Activated CD8-positive, alpha-beta T cell treated with anti-CD3 and anti-CD28 coated beads for 36 hours (primary cell): ENCODE data around the gene SLC22A2. TPM values are rescaled to one million over a fixed set of nuclear protein-coding genes. Genes with fewer than 3 reads are reported as not detected.

Experiments used
- ATAC-seq: fragments of 200-7000 bp; cut with Tn5 transposase; one replicate; pipeline ENCODE4 v1.10.0; 2021; ENCODE audit warnings: mild to moderate bottlenecking, moderate library complexity
- CTCF ChIA-PET: fragments of 350-600 bp; sonication (Branson Sonifier 250); formaldehyde crosslinking; loops from one replicate; lab custom pipeline; 2021; ENCODE audit warnings: antibody characterized with exemption; lab: Charles Lee
- POLR2A ChIA-PET: fragments of 350-600 bp; sonication (Branson Sonifier 250); formaldehyde crosslinking; loops from one replicate; lab custom pipeline; 2021; ENCODE audit warnings: antibody characterized with exemption; lab: Charles Lee
- DNase-seq: peaks from one replicate; pipeline ENCODE4 v3.0.0-alpha.2; 2020
- H3K27ac Mint-ChIP-seq: one replicate; pipeline ENCODE4 v1.8.0; 2021; ENCODE audit warnings: mild to moderate bottlenecking, mixed read lengths
- H3K27me3 Mint-ChIP-seq: one replicate; pipeline ENCODE4 v1.8.0; 2021; ENCODE audit warnings: mixed read lengths
- H3K36me3 Mint-ChIP-seq: one replicate; pipeline ENCODE4 v1.8.0; 2021; ENCODE audit warnings: low read depth, mixed read lengths
- H3K4me1 Mint-ChIP-seq: one replicate; pipeline ENCODE4 v1.8.0; 2021; ENCODE audit warnings: low read depth, mixed read lengths
- H3K4me3 Mint-ChIP-seq: one replicate; pipeline ENCODE4 v1.8.0; 2021; ENCODE audit warnings: mild to moderate bottlenecking, moderate library complexity, mixed read lengths
- H3K9me3 Mint-ChIP-seq: one replicate; pipeline ENCODE4 v1.8.0; 2021; ENCODE audit warnings: mixed read lengths
- CTCF ChIP-seq: fragments of 200-600 bp; IDR thresholded peaks from one replicate; pipeline ENCODE4 v1.8.0; 2022; ENCODE audit warnings: antibody characterized with exemption, mild to moderate bottlenecking
- intact Hi-C: fragments of 100-400 bp; cut with micrococcal nuclease; formaldehyde crosslinking; loops from one replicate; pipeline ENCODE4 v1.10.0; 2022
- total RNA-seq, 2 experiments: library from RNA; stranded (reverse); gene quantifications; one replicate each; pipeline ENCODE4 v1.2.3, GENCODE V29; 2021

Gene SLC22A2
- total RNA-seq, 2 experiments from 2014 or later, result not detected

GRCh38 chr6:160300076-160300695 is 41.6 kb upstream of the SLC22A2 start:
- Mint-ChIP-seq H3K9me3 (no peaks in the 10 kb centered on the region), H3K27me3 (peaks cover 14% of the 10 kb centered on the region), H3K4me3 (no peak overlapping the region), H3K27ac (no peak overlapping the region), H3K36me3 (no peaks in the 10 kb centered on the region), H3K4me1 (no peaks in the 10 kb centered on the region)
- intact Hi-C loops, result no loop called here
- ChIA-PET POLR2A (no interaction called here), CTCF (no interaction called here)
- DNase-seq (no peak), ATAC-seq (no peak)
- TF ChIP-seq CTCF, result no peak

- intact Hi-C loops, result no loop called here
Measured at GRCh38 chr6:160299559-160299958, 40.9 kb upstream of the SLC22A2 start.

GRCh38 chr6:160298121-160298520 is 39.5 kb upstream of the SLC22A2 start:
- POLR2A ChIA-PET, result no interaction called here
- ATAC-seq, result no peak

More at GRCh38 chr6:160299559-160299958, 40.9 kb upstream of the SLC22A2 start:
- POLR2A ChIA-PET, result no interaction called here
- DNase-seq (no peak), ATAC-seq (no peak)
- Mint-ChIP-seq H3K9me3 (no peaks in the 10 kb centered on the region), H3K36me3 (no peaks in the 10 kb centered on the region), H3K27ac (no peak overlapping the region), H3K27me3 (peaks cover 11% of the 10 kb centered on the region), H3K4me3 (no peak overlapping the region), H3K4me1 (no peaks in the 10 kb centered on the region)
- no peak for TF ChIP-seq CTCF
- CTCF ChIA-PET, result no interaction called here

GRCh38 chr6:160297310-160297709 is 38.7 kb upstream of the SLC22A2 start:
- H3K27ac Mint-ChIP-seq, result no peak overlapping the region

More at GRCh38 chr6:160298121-160298520, 39.5 kb upstream of the SLC22A2 start:
- H3K4me3 Mint-ChIP-seq, result no peak overlapping the region
- H3K36me3 Mint-ChIP-seq, result no peaks in the 10 kb centered on the region
- intact Hi-C loops, result no loop called here
- TF ChIP-seq CTCF, result no peak
- CTCF ChIA-PET, result no interaction called here
- DNase-seq, result no peak
- peaks cover 12% of the 10 kb centered on the region for H3K27me3 Mint-ChIP-seq
- no peaks in the 10 kb centered on the region for H3K4me1 Mint-ChIP-seq
- no peaks in the 10 kb centered on the region for H3K9me3 Mint-ChIP-seq
- no peak overlapping the region for H3K27ac Mint-ChIP-seq

More at GRCh38 chr6:160297310-160297709, 38.7 kb upstream of the SLC22A2 start:
- Mint-ChIP-seq H3K36me3 (no peaks in the 10 kb centered on the region), H3K4me3 (no peak overlapping the region), H3K27me3 (peaks cover 12% of the 10 kb centered on the region), H3K4me1 (no peaks in the 10 kb centered on the region), H3K9me3 (no peaks in the 10 kb centered on the region)
- no peak for DNase-seq
- no peak for TF ChIP-seq CTCF
- ChIA-PET POLR2A (no interaction called here), CTCF (no interaction called here)
- intact Hi-C loops, result no loop called here
- ATAC-seq, result no peak
